ENCODE data around the gene TFPT. TPM values are rescaled to one million over a fixed set of nuclear protein-coding genes. Genes with fewer than 3 reads are reported as not detected.
A peak's percentile ranks its signal among the peaks of the same experiment; 100 is the strongest.

The TFPT gene
- total and polyA plus RNA-seq, 2 of the 13 experiments (the other 11 are each of a cell fraction or from before 2014, with no cell fraction given): 8.4 to 10.7 TPM

DNA sequence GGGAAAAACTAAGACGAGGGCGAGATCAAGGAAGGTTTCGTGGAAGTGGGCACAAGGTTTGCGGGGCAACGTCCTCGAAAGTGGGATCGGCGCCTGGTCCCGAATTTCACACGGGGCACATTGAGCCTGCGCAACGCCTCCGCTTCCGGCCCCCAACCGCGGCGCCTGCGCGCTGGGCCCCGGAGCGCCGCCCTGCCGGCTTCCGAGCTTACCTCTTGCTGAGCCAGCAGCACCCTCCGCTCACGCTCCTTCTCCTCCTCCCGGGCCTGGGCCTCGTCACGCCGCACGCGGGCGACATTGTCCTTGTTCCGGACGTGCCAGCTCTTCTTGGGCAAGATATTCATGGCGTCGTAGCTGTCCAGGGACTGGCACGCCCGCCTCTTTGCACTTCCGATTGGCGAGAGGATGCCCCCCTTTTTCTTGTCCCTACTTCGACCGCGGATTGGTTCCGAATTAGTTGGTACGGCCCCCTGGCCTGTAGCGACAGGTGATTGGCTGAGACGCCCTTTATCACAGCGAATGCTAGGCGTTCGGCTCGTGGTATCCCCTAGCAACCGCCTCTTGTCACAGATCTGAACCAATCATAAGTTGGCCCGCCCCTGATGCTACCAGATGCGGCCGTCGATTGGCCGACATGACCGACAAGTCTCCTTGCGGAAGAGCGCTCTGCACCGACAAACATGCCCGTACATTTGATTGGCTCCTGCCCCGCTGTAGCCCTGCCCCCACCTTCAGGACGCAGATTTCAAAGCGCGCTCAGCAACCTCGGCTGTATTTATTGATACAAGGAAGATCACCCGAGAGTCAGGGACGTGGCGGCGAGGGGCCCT lies 44.1 kb upstream of the TFPT start, which contains the start of gene LENG1 (continued):
- TF ChIP-seq, protein P1, sequence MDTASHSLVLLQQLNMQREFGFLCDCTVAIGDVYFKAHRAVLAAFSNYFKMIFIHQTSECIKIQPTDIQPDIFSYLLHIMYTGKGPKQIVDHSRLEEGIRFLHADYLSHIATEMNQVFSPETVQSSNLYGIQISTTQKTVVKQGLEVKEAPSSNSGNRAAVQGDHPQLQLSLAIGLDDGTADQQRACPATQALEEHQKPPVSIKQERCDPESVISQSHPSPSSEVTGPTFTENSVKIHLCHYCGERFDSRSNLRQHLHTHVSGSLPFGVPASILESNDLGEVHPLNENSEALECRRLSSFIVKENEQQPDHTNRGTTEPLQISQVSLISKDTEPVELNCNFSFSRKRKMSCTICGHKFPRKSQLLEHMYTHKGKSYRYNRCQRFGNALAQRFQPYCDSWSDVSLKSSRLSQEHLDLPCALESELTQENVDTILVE (CRISPR knock-in tag; IDR thresholded peaks at IDR 0.05): peak; percentile 51; the same call in 1 of the 2 replicates
- TF ChIP-seq ATF7 (IDR thresholded peaks at IDR 0.05) (no peak), ATF7 (CRISPR knock-in tag; IDR thresholded peaks at IDR 0.05) (no peak), ZNF788 (CRISPR knock-in tag; IDR thresholded peaks at IDR 0.05; ENCODE audit: borderline replicate concordance) (peak; percentile 50), PAX8 (CRISPR knock-in tag; IDR thresholded peaks at IDR 0.05; ENCODE audit: borderline replicate concordance) (0 out of 2 replicates have a peak, but pooled peaks have one; percentile 26), ZNF674 (CRISPR knock-in tag; IDR thresholded peaks at IDR 0.05; ENCODE audit: low read depth) (no peak), CBX2 (IDR thresholded peaks at IDR 0.05; ENCODE audit: low read depth, low read length) (no peak), CBX2 (CRISPR knock-in tag; IDR thresholded peaks at IDR 0.05; ENCODE audit: low read depth) (no peak), RFXAP (CRISPR knock-in tag; IDR thresholded peaks at IDR 0.05; ENCODE audit: borderline replicate concordance) (peak; percentile 95), GABPB1 (CRISPR knock-in tag; IDR thresholded peaks at IDR 0.05) (peak; percentile 94), ZNF350 (CRISPR knock-in tag; IDR thresholded peaks at IDR 0.05; ENCODE audit: borderline replicate concordance, low read depth) (peak; percentile 75), ZNF331 (CRISPR knock-in tag; IDR thresholded peaks at IDR 0.05) (0 out of 2 replicates have a peak, but pooled peaks have one; percentile 27), SOX13 (IDR thresholded peaks at IDR 0.05) (no peak), SOX13 (CRISPR knock-in tag; conservative IDR thresholded peaks at IDR 0.05 in 1 of 2, IDR thresholded peaks at IDR 0.05 in 1 of 2) (peak in 1 of 2 experiments; percentile 7; a peak in 1 of 4 replicates), HNF4A (CRISPR knock-in tag; IDR thresholded peaks at IDR 0.05) (no peak), YY1 (IDR thresholded peaks at IDR 0.05; ENCODE audit: insufficient read depth, insufficient replicate concordance, low read depth, low read length) (peak; percentile 79), MAFF (IDR thresholded peaks at IDR 0.05; ENCODE audit: low read depth, low read length) (peak; percentile 6; the same call in 1 of the 2 replicates), ZNF160 (CRISPR knock-in tag; IDR thresholded peaks at IDR 0.05) (no peak)
- TF ChIP-seq, protein P2, sequence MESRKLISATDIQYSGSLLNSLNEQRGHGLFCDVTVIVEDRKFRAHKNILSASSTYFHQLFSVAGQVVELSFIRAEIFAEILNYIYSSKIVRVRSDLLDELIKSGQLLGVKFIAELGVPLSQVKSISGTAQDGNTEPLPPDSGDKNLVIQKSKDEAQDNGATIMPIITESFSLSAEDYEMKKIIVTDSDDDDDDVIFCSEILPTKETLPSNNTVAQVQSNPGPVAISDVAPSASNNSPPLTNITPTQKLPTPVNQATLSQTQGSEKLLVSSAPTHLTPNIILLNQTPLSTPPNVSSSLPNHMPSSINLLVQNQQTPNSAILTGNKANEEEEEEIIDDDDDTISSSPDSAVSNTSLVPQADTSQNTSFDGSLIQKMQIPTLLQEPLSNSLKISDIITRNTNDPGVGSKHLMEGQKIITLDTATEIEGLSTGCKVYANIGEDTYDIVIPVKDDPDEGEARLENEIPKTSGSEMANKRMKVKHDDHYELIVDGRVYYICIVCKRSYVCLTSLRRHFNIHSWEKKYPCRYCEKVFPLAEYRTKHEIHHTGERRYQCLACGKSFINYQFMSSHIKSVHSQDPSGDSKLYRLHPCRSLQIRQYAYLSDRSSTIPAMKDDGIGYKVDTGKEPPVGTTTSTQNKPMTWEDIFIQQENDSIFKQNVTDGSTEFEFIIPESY (CRISPR knock-in tag; IDR thresholded peaks at IDR 0.05): no peak
- TF ChIP-seq, protein P3, sequence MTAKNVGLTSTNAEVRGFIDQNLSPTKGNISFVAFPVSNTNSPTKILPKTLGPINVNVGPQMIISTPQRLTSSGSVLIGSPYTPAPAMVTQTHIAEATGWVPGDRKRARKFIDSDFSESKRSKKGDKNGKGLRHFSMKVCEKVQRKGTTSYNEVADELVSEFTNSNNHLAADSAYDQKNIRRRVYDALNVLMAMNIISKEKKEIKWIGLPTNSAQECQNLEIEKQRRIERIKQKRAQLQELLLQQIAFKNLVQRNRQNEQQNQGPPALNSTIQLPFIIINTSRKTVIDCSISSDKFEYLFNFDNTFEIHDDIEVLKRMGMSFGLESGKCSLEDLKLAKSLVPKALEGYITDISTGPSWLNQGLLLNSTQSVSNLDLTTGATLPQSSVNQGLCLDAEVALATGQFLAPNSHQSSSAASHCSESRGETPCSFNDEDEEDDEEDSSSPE (CRISPR knock-in tag; IDR thresholded peaks at IDR 0.05): peak; percentile 95
- TF ChIP-seq, protein P4, sequence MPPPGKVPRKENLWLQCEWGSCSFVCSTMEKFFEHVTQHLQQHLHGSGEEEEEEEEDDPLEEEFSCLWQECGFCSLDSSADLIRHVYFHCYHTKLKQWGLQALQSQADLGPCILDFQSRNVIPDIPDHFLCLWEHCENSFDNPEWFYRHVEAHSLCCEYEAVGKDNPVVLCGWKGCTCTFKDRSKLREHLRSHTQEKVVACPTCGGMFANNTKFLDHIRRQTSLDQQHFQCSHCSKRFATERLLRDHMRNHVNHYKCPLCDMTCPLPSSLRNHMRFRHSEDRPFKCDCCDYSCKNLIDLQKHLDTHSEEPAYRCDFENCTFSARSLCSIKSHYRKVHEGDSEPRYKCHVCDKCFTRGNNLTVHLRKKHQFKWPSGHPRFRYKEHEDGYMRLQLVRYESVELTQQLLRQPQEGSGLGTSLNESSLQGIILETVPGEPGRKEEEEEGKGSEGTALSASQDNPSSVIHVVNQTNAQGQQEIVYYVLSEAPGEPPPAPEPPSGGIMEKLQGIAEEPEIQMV (CRISPR knock-in tag; IDR thresholded peaks at IDR 0.05; ENCODE audit: low read depth): peak; percentile 68; the same call in 1 of the 2 replicates
- TF ChIP-seq, protein P5, sequence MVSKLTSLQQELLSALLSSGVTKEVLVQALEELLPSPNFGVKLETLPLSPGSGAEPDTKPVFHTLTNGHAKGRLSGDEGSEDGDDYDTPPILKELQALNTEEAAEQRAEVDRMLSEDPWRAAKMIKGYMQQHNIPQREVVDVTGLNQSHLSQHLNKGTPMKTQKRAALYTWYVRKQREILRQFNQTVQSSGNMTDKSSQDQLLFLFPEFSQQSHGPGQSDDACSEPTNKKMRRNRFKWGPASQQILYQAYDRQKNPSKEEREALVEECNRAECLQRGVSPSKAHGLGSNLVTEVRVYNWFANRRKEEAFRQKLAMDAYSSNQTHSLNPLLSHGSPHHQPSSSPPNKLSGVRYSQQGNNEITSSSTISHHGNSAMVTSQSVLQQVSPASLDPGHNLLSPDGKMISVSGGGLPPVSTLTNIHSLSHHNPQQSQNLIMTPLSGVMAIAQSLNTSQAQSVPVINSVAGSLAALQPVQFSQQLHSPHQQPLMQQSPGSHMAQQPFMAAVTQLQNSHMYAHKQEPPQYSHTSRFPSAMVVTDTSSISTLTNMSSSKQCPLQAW (CRISPR knock-in tag; IDR thresholded peaks at IDR 0.05): peak; percentile 42; the same call in 1 of the 2 replicates
